Colonic mucosa (tissue), 4 donors: ENCODE results near the gene DSTN. TPM values are rescaled to one million over a fixed set of nuclear protein-coding genes. Genes with fewer than 3 reads are reported as not detected.

ENCODE experiments used
- DNase-seq: peaks from one replicate; pipeline ENCODE4 v3.0.0-alpha.2; 2020
- H3K27ac ChIP-seq: fragments of 200-600 bp; one replicate; pipeline ENCODE4 v1.8.0; 2021
- H3K27me3 ChIP-seq: fragments of 200-600 bp; one replicate; pipeline ENCODE4 v1.8.0; 2021
- H3K36me3 ChIP-seq: fragments of 200-600 bp; one replicate; pipeline ENCODE4 v1.8.0; 2021
- H3K4me1 ChIP-seq: fragments of 200-600 bp; one replicate; pipeline ENCODE4 v1.8.0; 2021; ENCODE audit warnings: mild to moderate bottlenecking
- H3K4me3 ChIP-seq: fragments of 200-600 bp; one replicate; pipeline ENCODE4 v1.8.0; 2021
- H3K9ac ChIP-seq, 2 donors: one replicate each; pipeline ENCODE4 v1.7.0; 2013; ENCODE audit warnings: control low read depth in 2 of 2, low read depth in 2 of 2, low read length in 2 of 2
- H3K9me3 ChIP-seq: fragments of 200-600 bp; one replicate; pipeline ENCODE4 v1.8.0; 2021
- CTCF ChIP-seq: fragments of 200-600 bp; IDR thresholded peaks from one replicate; pipeline ENCODE4 v1.8.0; 2022; ENCODE audit warnings: antibody characterized with exemption, mild to moderate bottlenecking
- intact Hi-C: fragments of 100-400 bp; cut with DNase I; formaldehyde crosslinking; loops from one replicate; pipeline ENCODE4 v1.14.1; 2022
- total RNA-seq, 2 donors: library from RNA; stranded (reverse); fragmentation: NEBNext Ultra II Directional in 1 of 2; extraction: Animal tissue kit (Norgen Biotek cat#: 25700) in 1 of 2; gene quantifications; one replicate each; pipeline ENCODE4 v1.2.1, GENCODE V29; 2021
- donor health status: healthy.
- donor health status: DM: no; HTN: no; CAD: no.
- donor health status: DM: no; HTN: no; CAD: no.

The DSTN gene
- total RNA-seq, 2 donors from 2014 or later, result 247 to 437 TPM

DNA sequence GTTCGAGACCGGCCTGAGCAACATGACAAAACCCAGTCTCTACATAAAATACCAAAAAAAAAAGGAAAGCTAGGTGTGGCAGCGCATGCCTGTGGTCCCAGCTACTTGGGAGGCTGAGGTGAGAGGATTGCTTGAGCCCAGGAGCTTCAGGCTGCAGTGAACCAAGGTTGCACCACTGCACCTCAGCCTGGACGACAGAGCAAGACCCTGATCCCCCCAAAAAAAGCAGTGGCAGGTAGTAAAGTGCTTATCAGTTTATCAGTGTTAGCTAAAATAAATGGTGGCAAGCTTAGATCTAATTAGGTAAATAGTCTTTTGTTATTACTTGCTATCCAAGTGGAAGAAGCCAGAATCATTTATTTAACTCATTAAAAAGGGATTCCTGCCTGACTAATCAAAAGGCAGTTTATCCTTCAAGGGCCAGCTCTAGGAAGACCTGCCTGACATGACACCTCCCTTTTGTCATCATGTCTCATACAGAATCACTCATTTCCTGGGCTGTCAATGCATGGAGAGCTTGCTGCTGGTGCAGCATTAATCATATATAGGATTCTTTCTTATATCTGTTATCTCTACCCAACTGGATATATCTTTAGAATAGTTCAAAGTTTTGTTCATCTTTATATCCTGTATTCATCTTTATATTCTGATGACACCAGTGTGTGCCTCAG lies 9.6 kb downstream of the DSTN start:
- no peaks in the 10 kb centered on the region for H3K9me3 ChIP-seq
- TF ChIP-seq CTCF, result no peak
- H3K4me3 ChIP-seq, result no peak overlapping the region
- no peaks in the 10 kb centered on the region for H3K36me3 ChIP-seq
- no peak for DNase-seq
- H3K27me3 ChIP-seq, result no peaks in the 10 kb centered on the region
- H3K4me1 ChIP-seq, result no peaks in the 10 kb centered on the region
- intact Hi-C loops, result no loop called here
- H3K9ac ChIP-seq, result no peak overlapping the region
- no peak overlapping the region for H3K27ac ChIP-seq

DNA sequence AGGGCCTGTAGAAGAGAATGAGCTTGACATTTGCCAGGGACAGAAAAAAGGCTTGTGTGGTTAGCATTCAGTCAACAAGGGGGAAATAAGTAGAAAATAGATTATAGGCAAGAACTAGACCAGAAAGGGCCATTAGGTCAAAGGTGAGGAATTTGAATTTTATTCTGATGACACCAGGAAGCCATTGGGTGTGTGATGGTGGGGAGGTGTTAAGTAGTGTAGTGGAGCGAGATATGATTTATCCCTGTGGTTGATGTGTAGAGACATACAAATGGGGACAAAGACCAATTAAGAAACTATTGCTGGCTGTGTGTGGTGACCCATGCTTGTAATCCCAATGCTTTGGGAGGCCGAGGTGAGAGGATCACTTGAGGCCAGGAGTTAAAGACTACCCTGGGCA lies 11.0 kb downstream of the DSTN start:
- no peak overlapping the region for H3K4me3 ChIP-seq
- no peak for DNase-seq
- no peaks in the 10 kb centered on the region for H3K36me3 ChIP-seq
- no peaks in the 10 kb centered on the region for H3K27me3 ChIP-seq
- intact Hi-C loops, result no loop called here
- no peaks in the 10 kb centered on the region for H3K4me1 ChIP-seq
- no peaks in the 10 kb centered on the region for H3K9me3 ChIP-seq
- no peak for TF ChIP-seq CTCF
- no peak overlapping the region for H3K27ac ChIP-seq
- H3K9ac ChIP-seq, result no peak overlapping the region

- DNase-seq, result no peak
- intact Hi-C loops, result no loop called here
- no peaks in the 10 kb centered on the region for H3K4me1 ChIP-seq
- no peaks in the 10 kb centered on the region for H3K36me3 ChIP-seq
- no peak overlapping the region for H3K27ac ChIP-seq
- H3K9me3 ChIP-seq, result no peaks in the 10 kb centered on the region
- TF ChIP-seq CTCF, result no peak
- H3K27me3 ChIP-seq, result no peaks in the 10 kb centered on the region
- no peak overlapping the region for H3K9ac ChIP-seq
- H3K4me3 ChIP-seq, result no peak overlapping the region
Observed at GRCh38 chr20:17583126-17583525, 13.3 kb downstream of the DSTN start.

DNA sequence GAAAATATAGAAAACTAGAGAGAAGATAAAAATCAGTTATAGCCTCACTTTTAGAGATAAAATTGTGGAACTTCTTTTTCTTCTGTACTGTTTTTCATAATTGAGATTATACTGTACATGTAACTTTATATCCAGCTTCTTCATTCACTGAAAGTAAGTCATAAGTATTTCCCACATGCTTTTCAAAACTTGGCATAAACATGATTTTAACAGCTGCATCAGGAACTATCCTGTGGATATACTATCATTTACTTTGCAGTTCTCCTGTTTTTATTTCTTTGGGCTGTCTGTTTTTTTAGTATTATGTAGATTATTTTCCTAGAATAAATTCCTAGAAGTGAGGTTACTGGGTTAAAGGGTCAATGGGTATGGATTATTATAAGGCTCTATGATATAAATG lies 14.8 kb downstream of the DSTN start:
- Histone ChIP-seq H3K36me3 (no peaks in the 10 kb centered on the region), H3K9me3 (no peaks in the 10 kb centered on the region), H3K9ac (no peak overlapping the region), H3K27me3 (no peaks in the 10 kb centered on the region), H3K4me3 (no peak overlapping the region), H3K4me1 (no peaks in the 10 kb centered on the region), H3K27ac (no peak overlapping the region)
- DNase-seq, result no peak
- intact Hi-C loops, result no loop called here
- TF ChIP-seq CTCF, result no peak

- Histone ChIP-seq H3K27me3 (no peaks in the 10 kb centered on the region), H3K9me3 (no peaks in the 10 kb centered on the region), H3K4me1 (no peaks in the 10 kb centered on the region), H3K9ac (no peak overlapping the region), H3K36me3 (no peaks in the 10 kb centered on the region), H3K4me3 (no peak overlapping the region), H3K27ac (no peak overlapping the region)
- intact Hi-C loops, result no loop called here
- DNase-seq, result no peak
- TF ChIP-seq CTCF, result no peak
Observed at GRCh38 chr20:17586250-17586649, 16.4 kb downstream of the DSTN start.
